Tibial nerve (tissue), 4 donors: Measurements from ENCODE around the gene TMC7.

Source experiments
- CTCF ChIP-seq, 5 experiments: fragments of 200-600 bp in 3 of 5; fragments of 450-650 bp in 2 of 5; sonication (generic) in 3 of 5; IDR thresholded peaks; one replicate each; pipeline ENCODE4 v1.5.1; 2016 to 2019; ENCODE audit warnings: antibody characterized with exemption in 5 of 5, mild to moderate bottlenecking in 3 of 5, moderate library complexity in 2 of 5
- EP300 ChIP-seq, 2 donors: sonication (generic); formaldehyde crosslinking; IDR thresholded peaks; one replicate each; pipeline ENCODE4 v1.6.1; 2017; ENCODE audit warnings: antibody characterized with exemption in 2 of 2, mild to moderate bottlenecking in 1 of 2
- POLR2A ChIP-seq, 2 donors: fragments of 450-650 bp; IDR thresholded peaks; one replicate each; pipeline ENCODE4 v1.6.1; 2017; ENCODE audit warnings: antibody characterized with exemption in 2 of 2, mild to moderate bottlenecking in 2 of 2, moderate library complexity in 2 of 2

GRCh38 chr16:19102187-19102872 lies 118.6 kb downstream of the TMC7 start:
- TF ChIP-seq EP300 (IDR thresholded peaks at IDR 0.05) (no peak), CTCF (IDR thresholded peaks at IDR 0.05) (no peak), POLR2A (IDR thresholded peaks at IDR 0.05) (no peak)
